ENCODE results near the gene DPEP3. TPM values are rescaled to one million over a fixed set of nuclear protein-coding genes. Genes with fewer than 3 reads are reported as not detected.
A peak's percentile ranks its signal among the peaks of the same experiment; 100 is the strongest.

Gene DPEP3
- total and polyA plus RNA-seq, 2 experiments from 2014 or later: not detected

DNA sequence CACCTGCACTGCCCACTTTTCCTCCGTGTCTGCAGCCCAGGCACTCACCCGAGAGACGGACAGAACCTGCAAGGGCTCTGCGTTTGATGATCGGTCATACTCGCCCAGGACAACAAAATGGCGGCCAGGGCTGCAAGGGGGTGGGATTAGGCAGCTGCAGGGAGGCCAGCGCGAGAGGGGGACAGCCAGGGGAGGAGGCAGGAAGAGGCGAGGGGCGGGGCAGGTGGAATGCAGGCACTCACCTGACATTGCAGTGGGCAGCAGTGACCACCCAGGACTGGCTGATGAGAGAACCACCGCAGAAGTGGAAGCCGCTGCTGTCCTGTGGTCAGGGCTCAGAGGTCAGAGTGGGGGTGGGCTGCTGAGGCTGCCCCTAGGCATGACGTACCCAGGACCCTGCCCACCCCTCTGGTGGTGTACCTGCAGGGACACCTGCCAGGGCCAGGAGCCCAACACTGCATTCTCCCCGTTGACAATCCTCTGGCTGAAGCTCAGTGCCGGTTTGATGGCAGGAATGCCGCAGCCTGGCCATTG, 49.6 kb downstream of the DPEP3 start:
- no peaks in the 10 kb centered on the region for H3K9me3 ChIP-seq (ENCODE audit: low read depth)
- 0 out of 2 replicates have a peak, but pooled peaks cover 8% of the 10 kb centered on the region for H3K79me2 ChIP-seq (ENCODE audit: insufficient read depth)
- H3K4me2 ChIP-seq (ENCODE audit: unreplicated experiment): no peak overlapping the region
- WGBS, 2 experiments (ENCODE audit: low coverage in 1 of 2, low lambda C conversion rate in 2 of 2, missing lambda C conversion rate in 2 of 2): 85 to 92% methylated on average over 13 to 17 of the region's 17 CpGs
- no peaks in the 10 kb centered on the region for H3K36me3 ChIP-seq (ENCODE audit: low read depth)
- no peaks in the 10 kb centered on the region for H3K9me2 ChIP-seq (ENCODE audit: insufficient read depth)
- H2AFZ ChIP-seq: no peak overlapping the region
- no peak for DNase-seq
- no peak for TF ChIP-seq EZH2 (IDR thresholded peaks at IDR 0.05; ENCODE audit: insufficient read depth, poor library complexity, severe bottlenecking)
- in situ Hi-C loops (cut with MboI): no loop called here
- H3K27ac ChIP-seq: no peak overlapping the region
- H4K20me1 ChIP-seq (ENCODE audit: insufficient read depth): no peaks in the 10 kb centered on the region
- no peak overlapping the region for H3K9ac ChIP-seq
- 0 out of 2 replicates have a peak, but pooled peaks cover 8% of the 10 kb centered on the region for H3K4me1 ChIP-seq (ENCODE audit: insufficient read depth)
- H3F3A ChIP-seq (ENCODE audit: insufficient read depth): no peaks in the 10 kb centered on the region
- no peak overlapping the region for H3K4me3 ChIP-seq
- no peaks in the 10 kb centered on the region for H3K27me3 ChIP-seq (replicated peaks; ENCODE audit: insufficient read depth)

DNA sequence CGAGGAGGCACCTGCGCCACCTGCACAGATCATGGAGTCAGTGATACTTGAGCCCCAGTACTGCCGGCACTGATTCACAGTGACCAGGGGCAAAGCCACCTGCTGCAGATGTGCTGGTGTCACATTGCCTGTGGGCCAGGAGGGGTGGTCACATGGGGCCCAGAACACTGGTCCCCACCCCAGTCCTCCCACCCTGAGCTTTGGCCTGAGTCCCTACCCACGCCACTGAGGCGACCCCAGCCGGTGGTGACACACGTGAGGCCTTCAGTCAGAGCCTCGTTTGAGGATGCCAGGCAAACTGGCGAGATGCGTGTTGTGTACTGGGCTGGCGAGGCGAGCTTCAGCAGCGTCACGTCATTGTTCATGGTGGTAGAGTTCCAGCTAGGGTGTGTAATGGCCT, 50.1 kb downstream of the DPEP3 start:
- 0 out of 2 replicates have a peak, but pooled peaks cover 6% of the 10 kb centered on the region for H3K4me1 ChIP-seq (ENCODE audit: insufficient read depth)
- TF ChIP-seq EZH2 (IDR thresholded peaks at IDR 0.05; ENCODE audit: insufficient read depth, poor library complexity, severe bottlenecking) (no peak), EZH2phosphoT487 (IDR thresholded peaks at IDR 0.05; ENCODE audit: insufficient read depth, low read depth) (no peak)
- H3F3A ChIP-seq (ENCODE audit: insufficient read depth): no peaks in the 10 kb centered on the region
- H3K9ac ChIP-seq: no peak overlapping the region
- no peak overlapping the region for H3K27ac ChIP-seq
- no peak for DNase-seq
- no peaks in the 10 kb centered on the region for H4K20me1 ChIP-seq (ENCODE audit: insufficient read depth)
- no peak overlapping the region for H2AFZ ChIP-seq
- no peaks in the 10 kb centered on the region for H3K27me3 ChIP-seq (replicated peaks; ENCODE audit: insufficient read depth)
- H3K4me2 ChIP-seq (ENCODE audit: unreplicated experiment): no peak overlapping the region
- no peaks in the 10 kb centered on the region for H3K9me2 ChIP-seq (ENCODE audit: insufficient read depth)
- no peaks in the 10 kb centered on the region for H3K9me3 ChIP-seq (ENCODE audit: low read depth)
- H3K4me3 ChIP-seq: no peak overlapping the region
- 89 to 91% methylated on average over 14 of the region's 14 CpGs for WGBS, 2 experiments (ENCODE audit: low coverage in 1 of 2, low lambda C conversion rate in 2 of 2, missing lambda C conversion rate in 2 of 2)
- H3K79me2 ChIP-seq (ENCODE audit: insufficient read depth): peaks cover 8% of the 10 kb centered on the region; the same call in 1 of the 2 replicates
- no peaks in the 10 kb centered on the region for H3K36me3 ChIP-seq (ENCODE audit: low read depth)
- in situ Hi-C loops (cut with MboI): no loop called here

DNA sequence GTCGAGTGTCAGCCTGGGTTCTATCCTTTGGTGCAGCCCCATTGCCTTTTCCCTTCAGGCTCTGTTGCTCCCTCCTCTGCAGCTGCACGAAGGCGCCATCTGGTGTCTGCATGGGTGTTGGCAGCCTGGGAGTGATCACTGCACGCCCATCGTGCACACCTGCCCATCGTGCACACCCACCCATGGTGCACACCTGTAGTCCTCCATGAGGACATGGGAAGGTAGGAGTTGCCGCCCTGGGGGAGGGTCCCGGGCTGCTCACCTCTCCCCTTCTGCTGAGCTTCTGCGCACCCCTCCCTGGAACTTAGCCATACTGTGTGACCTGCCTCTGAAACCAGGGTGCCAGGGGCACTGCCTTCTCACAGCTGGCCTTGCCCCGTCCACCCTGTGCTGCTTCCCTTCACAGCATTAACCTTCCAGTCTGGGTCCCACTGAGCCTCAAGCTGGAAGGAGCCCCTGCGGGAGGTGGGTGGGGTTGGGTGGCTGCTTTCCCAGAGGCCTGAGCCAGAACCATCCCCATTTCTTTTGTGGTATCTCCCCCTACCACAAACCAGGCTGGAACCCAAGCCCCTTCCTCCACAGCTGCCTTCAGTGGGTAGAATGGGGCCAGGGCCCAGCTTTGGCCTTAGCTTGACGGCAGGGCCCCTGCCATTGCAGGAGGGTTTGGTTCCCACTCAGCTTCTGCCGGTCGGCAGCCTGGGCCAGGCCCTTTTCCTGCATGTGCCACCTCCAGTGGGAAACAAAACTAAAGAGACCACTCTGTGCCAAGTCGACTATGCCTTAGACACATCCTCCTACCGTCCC, 51.5 kb downstream of the DPEP3 start:
- Histone ChIP-seq H3K9me3 (ENCODE audit: low read depth) (no peaks in the 10 kb centered on the region), H3K4me3 (no peak overlapping the region), H3K36me3 (ENCODE audit: low read depth) (no peaks in the 10 kb centered on the region), H3K4me1 (ENCODE audit: insufficient read depth) (no peaks in the 10 kb centered on the region), H3K9me2 (ENCODE audit: insufficient read depth) (no peaks in the 10 kb centered on the region), H3F3A (ENCODE audit: insufficient read depth) (no peaks in the 10 kb centered on the region), H3K27me3 (replicated peaks; ENCODE audit: insufficient read depth) (no peaks in the 10 kb centered on the region), H3K79me2 (ENCODE audit: insufficient read depth) (peaks cover 8% of the 10 kb centered on the region; the same call in 1 of the 2 replicates), H3K9ac (no peak overlapping the region), H2AFZ (no peak overlapping the region), H3K4me2 (ENCODE audit: unreplicated experiment) (no peak overlapping the region), H3K27ac (no peak overlapping the region), H4K20me1 (ENCODE audit: insufficient read depth) (no peaks in the 10 kb centered on the region)
- in situ Hi-C loops (cut with MboI): loop anchor here (10.0 kb wide), 1 partner anchor 114 kb away; no protein-coding TSS in a partner anchor
- no peak for TF ChIP-seq EZH2 (IDR thresholded peaks at IDR 0.05; ENCODE audit: insufficient read depth, poor library complexity, severe bottlenecking)
- TF ChIP-seq EZH2phosphoT487 (IDR thresholded peaks at IDR 0.05; ENCODE audit: insufficient read depth, low read depth): no peak
- peak; percentile 78 for DNase-seq
- WGBS, 2 experiments (ENCODE audit: low coverage in 1 of 2, low lambda C conversion rate in 2 of 2, missing lambda C conversion rate in 2 of 2): 27 to 36% methylated on average over 15 to 16 of the region's 16 CpGs

DNA sequence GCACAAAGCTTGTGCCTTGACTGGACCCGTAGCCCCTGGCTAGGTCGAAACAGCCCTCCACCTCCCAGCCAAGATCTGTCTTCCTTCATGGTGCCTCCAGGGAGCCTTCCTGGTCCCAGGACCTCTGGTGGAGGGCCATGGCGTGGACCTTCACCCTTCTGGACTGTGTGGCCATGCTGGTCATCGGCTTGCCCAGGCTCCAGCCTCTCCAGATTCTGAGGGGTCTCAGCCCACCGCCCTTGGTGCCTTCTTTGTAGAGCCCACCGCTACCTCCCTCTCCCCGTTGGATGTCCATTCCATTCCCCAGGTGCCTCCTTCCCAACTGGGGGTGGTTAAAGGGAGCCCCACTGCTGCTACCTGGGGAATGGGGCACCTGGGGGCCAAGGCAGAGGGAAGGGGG, 52.2 kb downstream of the DPEP3 start:
- in situ Hi-C loops (cut with MboI): loop anchor here (10.0 kb wide), 1 partner anchor 113 kb away; no protein-coding TSS in a partner anchor
- H3K9me2 ChIP-seq (ENCODE audit: insufficient read depth): no peaks in the 10 kb centered on the region
- no peaks in the 10 kb centered on the region for H3K4me1 ChIP-seq (ENCODE audit: insufficient read depth)
- H3K9me3 ChIP-seq (ENCODE audit: low read depth): no peaks in the 10 kb centered on the region
- DNase-seq: no peak
- WGBS, 2 experiments (ENCODE audit: low coverage in 1 of 2, low lambda C conversion rate in 2 of 2, missing lambda C conversion rate in 2 of 2): 55 to 60% methylated on average over 7 of the region's 7 CpGs
- no peaks in the 10 kb centered on the region for H3F3A ChIP-seq (ENCODE audit: insufficient read depth)
- TF ChIP-seq EZH2phosphoT487 (IDR thresholded peaks at IDR 0.05; ENCODE audit: insufficient read depth, low read depth): no peak
- no peak for TF ChIP-seq EZH2 (IDR thresholded peaks at IDR 0.05; ENCODE audit: insufficient read depth, poor library complexity, severe bottlenecking)
- no peak overlapping the region for H3K4me2 ChIP-seq (ENCODE audit: unreplicated experiment)
- no peaks in the 10 kb centered on the region for H4K20me1 ChIP-seq (ENCODE audit: insufficient read depth)
- no peaks in the 10 kb centered on the region for H3K36me3 ChIP-seq (ENCODE audit: low read depth)
- no peak overlapping the region for H3K4me3 ChIP-seq
- peaks cover 8% of the 10 kb centered on the region; the same call in 1 of the 2 replicates for H3K79me2 ChIP-seq (ENCODE audit: insufficient read depth)
- no peak overlapping the region for H2AFZ ChIP-seq
- H3K27me3 ChIP-seq (replicated peaks; ENCODE audit: insufficient read depth): no peaks in the 10 kb centered on the region
- no peak overlapping the region for H3K27ac ChIP-seq
- no peak overlapping the region for H3K9ac ChIP-seq

All from GM23248 (cell line).